ENCODE results near the gene SPRYD7. TPM values are rescaled to one million over a fixed set of nuclear protein-coding genes. Genes with fewer than 3 reads are reported as not detected.
A peak's percentile ranks its signal among the peaks of the same experiment; 100 is the strongest.
"Not testable (repeated sequence)": the region's sequence is repeated elsewhere in the genome, so short reads cannot be mapped to it uniquely, and the experiment has no call there.

Gene SPRYD7
- total RNA-seq, 2 experiments from 2014 or later = 4.8 to 4.9 TPM

GRCh38 chr13:49954674-49955455 is 18.7 kb upstream of the SPRYD7 start:
- intact Hi-C loops (cut with DNase I, micrococcal nuclease) = no loop called here
- Mint-ChIP-seq H3K27ac (no peak overlapping the region), H3K4me1 (no peaks in the 10 kb centered on the region), H3K4me3 (no peak overlapping the region), H3K9me3 (ENCODE audit: low read depth) (no peaks in the 10 kb centered on the region), H3K36me3 (ENCODE audit: low read depth) (no peaks in the 10 kb centered on the region), H3K27me3 (no peaks in the 10 kb centered on the region)
- CTCF ChIA-PET = no interaction called here
- POLR2A ChIA-PET = no interaction called here
- no peak for DNase-seq
- ATAC-seq = no peak

- H3K9me3 Mint-ChIP-seq (ENCODE audit: low read depth) = no peaks in the 10 kb centered on the region
- H3K4me3 Mint-ChIP-seq = no peak overlapping the region
- CTCF ChIA-PET = interaction anchor here (0.9 to 1.2 kb wide), 2 partner anchors 23 to 97 kb away, joined by 4 to 5 read pairs; no protein-coding TSS in a partner anchor
- POLR2A ChIA-PET = no interaction called here
- ATAC-seq (no peak), DNase-seq (no peak)
- no peak overlapping the region for H3K27ac Mint-ChIP-seq
- H3K27me3 Mint-ChIP-seq = no peaks in the 10 kb centered on the region
- no peaks in the 10 kb centered on the region for H3K36me3 Mint-ChIP-seq (ENCODE audit: low read depth)
- intact Hi-C loops (cut with DNase I, micrococcal nuclease) = no loop called here
- H3K4me1 Mint-ChIP-seq = no peaks in the 10 kb centered on the region
Measured at GRCh38 chr13:49953560-49953959, 17.4 kb upstream of the SPRYD7 start.

GRCh38 chr13:49951754-49952535 is 15.8 kb upstream of the SPRYD7 start:
- Mint-ChIP-seq H3K4me1 (no peaks in the 10 kb centered on the region), H3K9me3 (ENCODE audit: low read depth) (no peaks in the 10 kb centered on the region), H3K27ac (no peak overlapping the region), H3K36me3 (ENCODE audit: low read depth) (no peaks in the 10 kb centered on the region), H3K27me3 (no peaks in the 10 kb centered on the region), H3K4me3 (no peak overlapping the region)
- no peak for DNase-seq
- ChIA-PET CTCF (interaction anchor here (0.7 kb wide), 1 partner anchor 55 kb away, joined by 3 read pairs; no protein-coding TSS in a partner anchor), POLR2A (no interaction called here)
- intact Hi-C loops (cut with DNase I, micrococcal nuclease) = no loop called here
- ATAC-seq = no peak

- POLR2A ChIA-PET; CTCF ChIA-PET; H3K27ac Mint-ChIP-seq; intact Hi-C loops (cut with DNase I, micrococcal nuclease); H3K4me1 Mint-ChIP-seq; H3K27me3 Mint-ChIP-seq; H3K4me3 Mint-ChIP-seq; ATAC-seq; H3K36me3 Mint-ChIP-seq (ENCODE audit: low read depth); DNase-seq; H3K9me3 Mint-ChIP-seq (ENCODE audit: low read depth): not testable (repeated sequence)
Measured at GRCh38 chr13:49948777-49949270, 12.7 kb upstream of the SPRYD7 start.

GRCh38 chr13:49939321-49939720 is 3.2 kb upstream of the SPRYD7 start:
- Mint-ChIP-seq H3K9me3 (ENCODE audit: low read depth) (no peaks in the 10 kb centered on the region), H3K27me3 (no peaks in the 10 kb centered on the region), H3K4me1 (peaks cover 7% of the 10 kb centered on the region), H3K27ac (no peak overlapping the region), H3K36me3 (ENCODE audit: low read depth) (no peaks in the 10 kb centered on the region), H3K4me3 (no peak overlapping the region)
- intact Hi-C loops (cut with DNase I, micrococcal nuclease) = no loop called here
- ChIA-PET CTCF (interaction anchor here (0.7 kb wide), 1 partner anchor 105 kb away, joined by 3 read pairs; no protein-coding TSS in a partner anchor), POLR2A (no interaction called here)
- DNase-seq (no peak), ATAC-seq (no peak)

GRCh38 chr13:49938921-49939320 is 2.8 kb upstream of the SPRYD7 start:
- H3K9me3 Mint-ChIP-seq (ENCODE audit: low read depth) = no peaks in the 10 kb centered on the region
- CTCF ChIA-PET = interaction anchor here (0.7 kb wide), 1 partner anchor 105 kb away, joined by 3 read pairs; no protein-coding TSS in a partner anchor
- POLR2A ChIA-PET = no interaction called here

GRCh38 chr13:49938314-49938713 is 2.2 kb upstream of the SPRYD7 start:
- H3K27ac Mint-ChIP-seq = no peak overlapping the region
- CTCF ChIA-PET = no interaction called here
- intact Hi-C loops (cut with DNase I, micrococcal nuclease) = no loop called here

More at GRCh38 chr13:49938921-49939320, 2.8 kb upstream of the SPRYD7 start:
- no peaks in the 10 kb centered on the region for H3K36me3 Mint-ChIP-seq (ENCODE audit: low read depth)
- ATAC-seq = no peak
- no peak overlapping the region for H3K4me3 Mint-ChIP-seq
- H3K27ac Mint-ChIP-seq = no peak overlapping the region
- H3K4me1 Mint-ChIP-seq = peaks cover 9% of the 10 kb centered on the region
- H3K27me3 Mint-ChIP-seq = no peaks in the 10 kb centered on the region
- intact Hi-C loops (cut with DNase I, micrococcal nuclease) = no loop called here
- no peak for DNase-seq

GRCh38 chr13:49936968-49937273 is 781 bp upstream of the SPRYD7 start:
- Mint-ChIP-seq H3K27ac (no peak overlapping the region), H3K36me3 (ENCODE audit: low read depth) (no peaks in the 10 kb centered on the region), H3K4me1 (peaks cover 11% of the 10 kb centered on the region), H3K9me3 (ENCODE audit: low read depth) (no peaks in the 10 kb centered on the region), H3K27me3 (no peaks in the 10 kb centered on the region), H3K4me3 (peak overlapping the region; percentile 84)
- ATAC-seq = no peak
- POLR2A ChIA-PET = interaction anchor here (0.6 to 1.4 kb wide), 4 partner anchors 61 to 980 kb away, joined by 3 to 4 read pairs (median 3); partner anchors contain the start of gene ARL11
- DNase-seq = no peak
- intact Hi-C loops (cut with DNase I, micrococcal nuclease) = loop anchor here (1.0 kb wide), 9 partner anchors 59 to 975 kb away; partner anchors contain the start of genes KPNA3 (in 2 of the 2), CAB39L (in 1 of the 2), CDADC1 (in 1 of the 2) and EBPL (in 1 of the 2)
- CTCF ChIA-PET = interaction anchor here (0.7 to 2.1 kb wide), 7 partner anchors 12 to 1278 kb away, joined by 3 to 11 read pairs (median 4); partner anchors contain the start of gene TRIM13

More at GRCh38 chr13:49938314-49938713, 2.2 kb upstream of the SPRYD7 start:
- H3K27me3 Mint-ChIP-seq = no peaks in the 10 kb centered on the region
- no peaks in the 10 kb centered on the region for H3K9me3 Mint-ChIP-seq (ENCODE audit: low read depth)
- no peak overlapping the region for H3K4me3 Mint-ChIP-seq
- no peaks in the 10 kb centered on the region for H3K36me3 Mint-ChIP-seq (ENCODE audit: low read depth)
- ATAC-seq (no peak), DNase-seq (no peak)
- H3K4me1 Mint-ChIP-seq = peaks cover 9% of the 10 kb centered on the region
- POLR2A ChIA-PET = no interaction called here

- H3K27ac Mint-ChIP-seq = peak overlapping the region; percentile 73
- no peaks in the 10 kb centered on the region for H3K27me3 Mint-ChIP-seq
- peaks cover 3% of the 10 kb centered on the region for H3K36me3 Mint-ChIP-seq (ENCODE audit: low read depth)
- H3K4me3 Mint-ChIP-seq = peak overlapping the region; percentile 84
- POLR2A ChIA-PET = interaction anchor here (0.5 to 1.4 kb wide), 6 partner anchors 62 to 793 kb away, joined by 3 to 6 read pairs (median 4); no protein-coding TSS in a partner anchor
- DNase-seq (peak; percentile 59), ATAC-seq (peak; percentile 24)
- intact Hi-C loops (cut with DNase I, micrococcal nuclease) = loop anchor here (1.0 to 2.0 kb wide), 10 partner anchors 61 to 977 kb away; partner anchors contain the start of genes KPNA3 (in 2 of the 2), CAB39L (in 1 of the 2), CDADC1 (in 1 of the 2) and EBPL (in 1 of the 2)
- H3K4me1 Mint-ChIP-seq = peaks cover 11% of the 10 kb centered on the region
- CTCF ChIA-PET = interaction anchor here (0.5 to 2.1 kb wide), 7 partner anchors 11 to 1133 kb away, joined by 3 to 11 read pairs (median 4); partner anchors contain the start of gene TRIM13
- no peaks in the 10 kb centered on the region for H3K9me3 Mint-ChIP-seq (ENCODE audit: low read depth)
Measured at GRCh38 chr13:49935171-49936074, 717 bp downstream of the SPRYD7 start.

GRCh38 chr13:49933511-49933910 is 2.6 kb downstream of the SPRYD7 start:
- H3K9me3 Mint-ChIP-seq (ENCODE audit: low read depth) = no peaks in the 10 kb centered on the region
- intact Hi-C loops (cut with DNase I, micrococcal nuclease) = no loop called here
- POLR2A ChIA-PET = interaction anchor here (0.7 kb wide), 1 partner anchor 961 kb away, joined by 5 read pairs; no protein-coding TSS in a partner anchor

More at GRCh38 chr13:49933511-49933910, 2.6 kb downstream of the SPRYD7 start:
- Mint-ChIP-seq H3K4me3 (no peak overlapping the region), H3K27me3 (no peaks in the 10 kb centered on the region), H3K27ac (no peak overlapping the region), H3K4me1 (peaks cover 11% of the 10 kb centered on the region), H3K36me3 (ENCODE audit: low read depth) (peaks cover 3% of the 10 kb centered on the region)
- DNase-seq (no peak), ATAC-seq (no peak)
- CTCF ChIA-PET = no interaction called here

All from activated CD4-positive, alpha-beta T cell treated with anti-CD3 and anti-CD28 coated beads for 36 hours (primary cell).